ENCODE measurements around the gene COLEC11. TPM values are rescaled to one million over a fixed set of nuclear protein-coding genes. Genes with fewer than 3 reads are reported as not detected.
A peak's percentile ranks its signal among the peaks of the same experiment; 100 is the strongest.
"Not testable (repeated sequence)": the region's sequence is repeated elsewhere in the genome, so short reads cannot be mapped to it uniquely, and the experiment has no call there.

The COLEC11 gene
- total RNA-seq, 1 donor from 2014 or later = 1.5 TPM

DNA sequence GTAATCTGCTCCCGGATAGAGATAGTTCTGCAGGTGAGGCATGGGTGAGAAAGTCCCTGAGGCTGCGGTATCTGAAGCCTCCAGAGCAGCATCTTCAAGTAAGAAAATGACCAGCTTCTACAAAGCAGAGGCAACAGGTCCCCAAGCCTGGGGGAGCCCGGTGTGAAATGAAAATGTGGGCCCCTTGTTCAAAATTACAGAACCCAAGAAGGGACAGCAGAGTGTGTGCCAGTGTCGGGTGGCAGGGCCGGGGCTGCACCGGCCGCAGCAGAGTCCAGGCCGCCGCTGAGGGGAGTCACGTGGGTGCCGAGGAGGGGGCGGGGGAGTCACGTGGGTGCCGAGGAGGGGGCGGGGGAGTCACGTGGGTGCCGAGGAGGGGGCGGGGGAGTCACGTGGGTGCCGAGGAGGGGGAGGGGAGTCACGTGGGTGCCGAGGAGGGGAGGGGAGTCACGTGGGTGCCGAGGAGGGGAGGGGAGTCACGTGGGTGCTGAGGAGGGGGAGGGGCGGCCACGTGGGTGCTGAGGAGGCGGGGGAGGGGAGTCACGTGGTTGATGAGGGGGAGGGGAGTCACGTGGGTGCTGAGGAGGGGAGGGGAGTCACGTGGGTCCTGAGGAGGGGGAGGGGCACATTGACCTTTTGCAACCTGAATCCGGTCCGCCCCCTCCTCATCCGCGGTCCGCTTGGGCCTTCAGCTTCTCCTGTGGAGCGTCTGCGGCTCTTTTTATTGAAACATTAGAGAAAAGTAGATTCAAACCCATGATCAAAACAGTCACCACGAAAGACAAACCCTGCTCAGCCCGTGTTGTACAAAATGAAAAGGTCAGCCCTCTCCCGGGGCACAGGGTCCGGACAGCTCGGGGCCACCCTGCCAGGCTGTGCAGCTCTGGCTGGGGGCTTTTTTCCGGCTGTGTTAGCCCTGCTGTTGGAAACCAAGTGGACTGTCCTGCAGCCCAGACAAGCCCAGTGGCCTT, 10.4 kb downstream of the COLEC11 start:
- Histone ChIP-seq H3K4me3 (no peak overlapping the region), H3K9me3 (no peaks in the 10 kb centered on the region), H3K36me3 (no peaks in the 10 kb centered on the region), H3K4me1 (no peaks in the 10 kb centered on the region), H3K27ac (no peak overlapping the region), H3K27me3 (no peaks in the 10 kb centered on the region)
- TF ChIP-seq, protein P1, sequence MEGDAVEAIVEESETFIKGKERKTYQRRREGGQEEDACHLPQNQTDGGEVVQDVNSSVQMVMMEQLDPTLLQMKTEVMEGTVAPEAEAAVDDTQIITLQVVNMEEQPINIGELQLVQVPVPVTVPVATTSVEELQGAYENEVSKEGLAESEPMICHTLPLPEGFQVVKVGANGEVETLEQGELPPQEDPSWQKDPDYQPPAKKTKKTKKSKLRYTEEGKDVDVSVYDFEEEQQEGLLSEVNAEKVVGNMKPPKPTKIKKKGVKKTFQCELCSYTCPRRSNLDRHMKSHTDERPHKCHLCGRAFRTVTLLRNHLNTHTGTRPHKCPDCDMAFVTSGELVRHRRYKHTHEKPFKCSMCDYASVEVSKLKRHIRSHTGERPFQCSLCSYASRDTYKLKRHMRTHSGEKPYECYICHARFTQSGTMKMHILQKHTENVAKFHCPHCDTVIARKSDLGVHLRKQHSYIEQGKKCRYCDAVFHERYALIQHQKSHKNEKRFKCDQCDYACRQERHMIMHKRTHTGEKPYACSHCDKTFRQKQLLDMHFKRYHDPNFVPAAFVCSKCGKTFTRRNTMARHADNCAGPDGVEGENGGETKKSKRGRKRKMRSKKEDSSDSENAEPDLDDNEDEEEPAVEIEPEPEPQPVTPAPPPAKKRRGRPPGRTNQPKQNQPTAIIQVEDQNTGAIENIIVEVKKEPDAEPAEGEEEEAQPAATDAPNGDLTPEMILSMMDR (IDR thresholded peaks at IDR 0.05) = no peak
- ATAC-seq = no peak
- intact Hi-C loops (cut with DNase I) = no loop called here
- DNase-seq = no peak

DNA sequence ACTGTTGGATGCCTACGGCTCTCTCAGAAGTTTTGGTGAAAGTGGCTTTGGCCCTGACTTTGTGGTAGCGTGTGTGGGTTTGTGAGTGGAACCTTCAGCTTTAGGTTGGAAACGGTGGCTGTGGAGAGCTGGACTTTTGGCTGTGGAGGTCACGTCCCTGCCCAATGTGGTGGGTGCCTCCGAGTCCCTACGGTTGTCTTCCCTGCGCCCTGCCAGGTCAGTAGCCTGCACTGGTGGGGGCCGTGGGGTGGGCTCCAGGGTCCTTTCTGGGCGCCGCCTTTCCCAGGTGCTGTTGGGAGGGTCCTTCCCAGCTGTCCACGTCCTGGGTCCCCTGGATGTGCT, 11.1 kb downstream of the COLEC11 start:
- Histone ChIP-seq H3K4me3 (no peak overlapping the region), H3K27me3 (no peaks in the 10 kb centered on the region), H3K36me3 (no peaks in the 10 kb centered on the region), H3K9me3 (no peaks in the 10 kb centered on the region), H3K4me1 (no peaks in the 10 kb centered on the region), H3K27ac (no peak overlapping the region)
- no peak for ATAC-seq
- intact Hi-C loops (cut with DNase I) = no loop called here
- DNase-seq = peak; percentile 44
- TF ChIP-seq, protein P1 (IDR thresholded peaks at IDR 0.05) = no peak

DNA sequence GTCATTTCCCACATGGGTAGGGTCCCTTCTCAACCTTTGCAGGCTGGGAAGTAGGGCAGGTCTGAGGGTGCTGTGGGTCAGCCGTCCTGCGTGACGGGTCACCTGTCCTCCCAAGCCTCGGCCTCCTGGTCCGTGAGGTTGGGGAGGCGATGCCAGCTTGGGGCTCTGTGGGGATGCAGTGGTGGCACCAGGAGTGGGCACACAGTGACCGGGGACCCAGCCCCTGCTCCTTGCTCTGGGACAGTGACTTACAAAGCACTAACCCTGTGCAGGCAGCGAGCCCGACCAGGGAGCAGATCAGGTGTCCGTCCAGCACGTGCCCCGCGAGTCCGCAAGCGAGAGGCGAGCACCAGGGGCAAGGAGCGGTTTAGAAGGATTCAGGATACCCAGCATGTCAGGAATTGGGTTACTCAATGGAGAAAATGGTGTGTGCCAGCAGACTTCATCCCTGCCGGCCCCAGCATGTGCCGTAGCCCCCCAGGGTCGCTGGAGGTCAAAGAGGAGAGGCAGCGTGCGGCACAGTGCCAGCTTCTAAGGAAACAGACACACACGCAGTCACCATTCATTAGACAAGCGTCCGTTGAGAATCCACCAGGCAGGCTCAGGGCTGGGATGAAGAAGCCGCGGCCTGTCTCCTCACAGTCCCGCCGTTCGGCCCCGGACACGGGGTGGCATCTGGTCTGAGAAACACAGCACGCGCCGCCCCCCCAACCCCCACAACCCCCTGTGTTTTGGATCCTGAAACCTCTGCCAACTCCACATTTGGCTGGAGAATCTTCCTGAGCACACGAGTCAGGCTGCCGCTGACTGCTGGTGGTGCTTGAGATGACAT, 11.7 kb downstream of the COLEC11 start:
- Histone ChIP-seq H3K27ac (no peak overlapping the region), H3K4me3 (no peak overlapping the region), H3K4me1 (no peaks in the 10 kb centered on the region)

DNA sequence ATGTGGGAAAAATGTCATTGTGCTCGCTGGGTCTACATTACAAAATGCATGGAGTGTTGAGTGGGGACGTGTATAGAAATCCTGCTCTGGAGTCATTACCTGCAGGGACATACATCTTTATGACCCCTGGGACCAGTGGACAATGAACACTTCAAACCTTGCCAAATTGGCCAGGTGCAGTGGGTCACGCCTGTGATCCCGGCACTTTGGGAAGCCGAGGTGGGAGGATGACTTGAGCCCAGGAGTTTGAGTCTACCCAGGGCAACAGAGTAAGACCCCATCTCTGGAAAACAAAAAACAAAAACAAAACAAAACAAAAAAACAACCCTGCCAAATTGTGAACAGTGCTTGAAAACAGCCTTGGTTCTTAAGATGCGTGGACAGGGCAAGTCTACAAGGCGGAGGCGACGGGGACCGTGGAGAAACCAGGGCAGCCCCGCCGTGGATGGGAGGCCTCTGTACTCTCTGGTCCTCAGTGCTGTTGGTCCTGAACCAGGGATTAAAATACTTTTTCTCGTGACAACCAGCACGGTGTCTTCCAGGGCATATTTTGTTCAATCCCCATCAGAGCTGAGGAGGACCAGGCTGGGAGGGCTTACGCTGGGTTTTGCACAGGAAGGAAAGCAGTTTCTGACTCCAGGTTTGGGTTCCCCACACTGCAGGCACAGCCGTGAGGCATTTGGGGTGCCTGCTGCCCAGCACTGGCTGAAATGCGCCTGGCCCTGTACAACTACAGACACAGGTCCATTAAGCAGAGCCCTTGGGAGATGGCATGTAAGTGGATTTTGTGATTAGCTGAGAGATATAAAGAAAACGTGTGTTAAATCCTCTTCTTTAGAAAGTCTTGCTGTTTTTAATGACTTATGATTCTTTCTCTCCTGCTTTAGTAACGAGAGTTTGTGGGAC, 13.7 kb downstream of the COLEC11 start:
- no peaks in the 10 kb centered on the region for H3K27me3 ChIP-seq
- H3K36me3 ChIP-seq = no peaks in the 10 kb centered on the region
- H3K4me1 ChIP-seq = no peaks in the 10 kb centered on the region
- TF ChIP-seq, protein P1 (IDR thresholded peaks at IDR 0.05) = no peak
- H3K4me3 ChIP-seq = no peak overlapping the region
- no peaks in the 10 kb centered on the region for H3K9me3 ChIP-seq
- intact Hi-C loops (cut with DNase I) = no loop called here
- ATAC-seq (no peak), DNase-seq (peak; percentile 45)
- no peak overlapping the region for H3K27ac ChIP-seq

More for the DNA sequence above, 11.7 kb downstream of the COLEC11 start:
- DNase-seq (peak; percentile 66), ATAC-seq (no peak)
- TF ChIP-seq, protein P1 (IDR thresholded peaks at IDR 0.05) = no peak
- Histone ChIP-seq H3K9me3 (no peaks in the 10 kb centered on the region), H3K27me3 (no peaks in the 10 kb centered on the region), H3K36me3 (no peaks in the 10 kb centered on the region)
- intact Hi-C loops (cut with DNase I) = no loop called here

DNA sequence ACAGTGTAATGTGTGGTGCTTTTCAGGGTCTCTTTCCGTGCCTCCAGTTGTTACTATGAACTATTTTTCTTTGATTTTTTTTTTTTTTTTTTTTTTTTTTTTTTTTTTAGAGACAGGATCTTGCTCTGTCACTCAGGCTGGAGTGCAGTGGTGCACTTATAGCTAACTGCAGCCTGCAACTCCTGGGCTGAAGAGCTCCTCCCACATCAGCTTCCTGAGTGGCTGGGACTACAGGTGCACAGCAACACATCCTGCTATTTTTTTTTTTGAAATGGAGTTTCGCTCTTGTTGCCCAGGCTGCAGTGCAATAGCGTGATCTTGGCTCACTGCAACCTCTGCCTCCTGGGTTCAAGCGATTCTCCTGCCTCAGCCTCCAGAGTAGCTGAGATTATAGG, 14.4 kb downstream of the COLEC11 start:
- intact Hi-C loops (cut with DNase I); H3K27ac ChIP-seq; ATAC-seq; H3K4me1 ChIP-seq; DNase-seq; H3K9me3 ChIP-seq; H3K27me3 ChIP-seq; H3K4me3 ChIP-seq; H3K36me3 ChIP-seq: not testable (repeated sequence)
